ENCODE measurements around the gene TMC6. TPM values are rescaled to one million over a fixed set of nuclear protein-coding genes. Genes with fewer than 3 reads are reported as not detected.

Gene TMC6
- total and polyA plus RNA-seq, 2 of the 13 experiments (the other 11 are each of a cell fraction or from before 2014, with no cell fraction given): 48.4 to 99.1 TPM

- no peak for TF ChIP-seq ZNF142 (CRISPR knock-in tag; IDR thresholded peaks at IDR 0.05)
- TF ChIP-seq ZNF614 (CRISPR knock-in tag; IDR thresholded peaks at IDR 0.05; ENCODE audit: borderline replicate concordance): no peak
- TF ChIP-seq HOXA9 (CRISPR knock-in tag; IDR thresholded peaks at IDR 0.05; ENCODE audit: borderline replicate concordance): no peak
Measured at GRCh38 chr17:78128551-78129350, at the start of gene TMC6 (continued).

- intact Hi-C loops (cut with micrococcal nuclease; ENCODE audit: unreplicated experiment): no loop called here
- no peaks in the 10 kb centered on the region for H4K20me1 ChIP-seq (ENCODE audit: insufficient read depth, low read length)
- no peaks in the 10 kb centered on the region for H3K9me3 ChIP-seq (ENCODE audit: low read length)
- ChIA-PET POLR2A (interaction anchor here (2.1 kb wide), 1 partner anchor 10 kb away, joined by 8 read pairs; the partner anchor contains the start of genes AFMID and TK1), CTCF (ENCODE audit: low intra/inter-chr PET ratio, low total read pairs) (interaction anchor here (1.2 to 2.0 kb wide), 2 partner anchors 64 to 91 kb away, joined by 4 to 18 read pairs; no protein-coding TSS in a partner anchor)
- H3K4me2 ChIP-seq (ENCODE audit: low read depth, low read length): no peak overlapping the region
- H2AFZ ChIP-seq (ENCODE audit: low read length): no peak overlapping the region
- ATAC-seq (peak; percentile 58), FAIRE-seq (no peak), DNase-seq (ENCODE audit: low spot score) (no peak)
- H3K79me2 ChIP-seq (ENCODE audit: insufficient read depth, low read length): no peaks in the 10 kb centered on the region
- in situ Hi-C loops (cut with HindIII; ENCODE audit: extremely low pct_ligation_motif_present, low pct_unique_long_range_greater_than_20kb): no loop called here
- H3K27me3 ChIP-seq (ENCODE audit: control insufficient read depth in 1 of 2, insufficient read depth in 2 of 2, low read length in 2 of 2): no peaks in the 10 kb centered on the region
- no peak overlapping the region for H3K9ac ChIP-seq (ENCODE audit: insufficient read depth, low read depth, low read length)
- no peak overlapping the region for H3K27ac ChIP-seq (ENCODE audit: extremely low read length, insufficient read depth, low read length)
- peaks cover 24% of the 10 kb centered on the region for H3K4me1 ChIP-seq (ENCODE audit: insufficient read depth, low read length)
- WGBS (ENCODE audit: low lambda C conversion rate): 91% methylated on average over 10 of the region's 14 CpGs
- BruUV-seq (replicated peaks): no TSS peak
- no peak overlapping the region for H3K4me3 ChIP-seq (replicated peaks in 1 of 3; ENCODE audit: insufficient read depth in 1 of 3, low read depth in 2 of 3, low read length in 3 of 3)
- peaks cover 20 to 66% of the 10 kb centered on the region in 2 experiments for H3K36me3 ChIP-seq (replicated peaks in 1 of 2; ENCODE audit: control insufficient read depth in 1 of 2, insufficient read depth in 2 of 2, low read length in 2 of 2)
- TF ChIP-seq KLF15 (CRISPR knock-in tag; IDR thresholded peaks at IDR 0.05; ENCODE audit: borderline replicate concordance) (no peak), ZNF235 (CRISPR knock-in tag; IDR thresholded peaks at IDR 0.05; ENCODE audit: borderline replicate concordance) (no peak), TFDP2 (CRISPR knock-in tag; IDR thresholded peaks at IDR 0.05) (no peak), ZNF550 (CRISPR knock-in tag; IDR thresholded peaks at IDR 0.05; ENCODE audit: borderline replicate concordance) (0 out of 2 replicates have a peak, but pooled peaks have one; percentile 26), ZFX (CRISPR knock-in tag; IDR thresholded peaks at IDR 0.05; ENCODE audit: low read depth) (peak; percentile 32; the same call in 1 of the 2 replicates), PATZ1 (CRISPR knock-in tag; IDR thresholded peaks at IDR 0.05) (0 out of 2 replicates have a peak, but pooled peaks have one; percentile 17), NBN (conservative IDR thresholded peaks at IDR 0.05) (no peak), ZC3H4 (CRISPR knock-in tag; IDR thresholded peaks at IDR 0.05; ENCODE audit: borderline replicate concordance) (0 out of 2 replicates have a peak, but pooled peaks have one; percentile 52)
Measured at GRCh38 chr17:78176548-78177025, 48.0 kb upstream of the TMC6 start.

Data from HepG2 (cell line).